GM12878 (cell line): Measurements from ENCODE around the gene PCP2. TPM values are rescaled to one million over a fixed set of nuclear protein-coding genes. Genes with fewer than 3 reads are reported as not detected.
A peak's percentile ranks its signal among the peaks of the same experiment; 100 is the strongest.

ENCODE experiments used
- ATF3 ChIP-seq: IDR thresholded peaks from 2 replicates; pipeline ENCODE4 v1.6.1; 2011; ENCODE audit warnings: low read depth, mild to moderate bottlenecking, low read length, moderate library complexity, borderline replicate concordance; ENCODE audit errors: extremely low read depth
- ZBTB4 ChIP-seq: fragments of 450-650 bp; formaldehyde crosslinking; IDR thresholded peaks from 2 replicates; pipeline ENCODE4 v1.4.0; 2022; ENCODE audit warnings: mild to moderate bottlenecking, moderate library complexity
- ZNF24 ChIP-seq: fragments of 450-650 bp; IDR thresholded peaks from 2 replicates; pipeline ENCODE4 v1.6.1; 2017; ENCODE audit warnings: antibody characterized with exemption, mild to moderate bottlenecking
- polyA plus RNA-seq, 11 experiments: library from polyadenylated mRNA; depleted of rRNA in 4 of 11; unstranded in 6 of 11; stranded (reverse) in 5 of 11; fragments of >200 nt; fragmentation: Nextera tagmentation in 4 of 11; fragmentation: Illumina TruSeq in 1 of 11; extraction: Ambion mirVana in 4 of 11; extraction: Trizol in 1 of 11; gene quantifications; 1 replicate in 1 of 11; 2 replicates in 10 of 11; pipeline versions ENCODE4 v1.2.1 to v1.2.3, GENCODE V29; 2011 to 2016; ENCODE audit warnings: inconsistent platforms in 2 of 11, missing spikeins in 2 of 11, low read depth in 1 of 11
- total RNA-seq, 4 experiments: library from RNA; depleted of rRNA in 3 of 4; stranded (reverse); fragments of >200 nt in 3 of 4; fragmentation: Illumina TruSeq in 1 of 4; extraction: Trizol in 1 of 4; gene quantifications; 2 replicates each; pipeline versions ENCODE4 v1.2.1 to v1.2.3, GENCODE V29; 2013 to 2021

The PCP2 gene
- total and polyA plus RNA-seq, 10 of the 15 experiments (the other 5 are each of a cell fraction or from before 2014, with no cell fraction given), result 0.10 to 0.62 (median 0.31) TPM; not detected in 5

GRCh38 chr19:7680606-7681339, 47.3 kb upstream of the PCP2 start, which contains the start of gene TRAPPC5 (continued):
- TF ChIP-seq ATF3, result peak; percentile 85; the same call in 1 of the 2 replicates
- TF ChIP-seq ZBTB4 (CRISPR knock-in tag), result no peak
- TF ChIP-seq ZNF24, result peak; percentile 40; the same call in 1 of the 2 replicates
- TF ChIP-seq, all 136 proteins: peak for 42
